Choroid plexus epithelial cell (primary cell): Measurements from ENCODE around the gene FAM168B.
"Not testable (repeated sequence)": the region's sequence is repeated elsewhere in the genome, so short reads cannot be mapped to it uniquely, and the experiment has no call there.

ENCODE experiments used
- DNase-seq: peaks from one replicate; pipeline ENCODE4 v3.0.0-alpha.2; 2010; ENCODE audit warnings: low read depth
- H3K4me3 ChIP-seq: 2 replicates; pipeline ENCODE4 v1.5.1; 2011; ENCODE audit warnings: low read depth, mild to moderate bottlenecking, control low read depth, low read length, moderate library complexity
- CTCF ChIP-seq: conservative IDR thresholded peaks from 2 replicates; pipeline ENCODE4 v1.5.1; 2011; ENCODE audit warnings: low read depth, mild to moderate bottlenecking, control low read depth, inconsistent platforms, low read length, moderate library complexity

FAM168B gene

GRCh38 chr2:131126436-131126835, 33.2 kb upstream of the FAM168B start:
- no peak overlapping the region for H3K4me3 ChIP-seq
- no peak for DNase-seq
- no peak for TF ChIP-seq CTCF

- no peak for TF ChIP-seq CTCF
- DNase-seq, result no peak
- H3K4me3 ChIP-seq, result no peak overlapping the region
Observed at GRCh38 chr2:131125195-131125757, 32.0 kb upstream of the FAM168B start.

GRCh38 chr2:131123192-131123591, 29.9 kb upstream of the FAM168B start:
- no peak for DNase-seq

GRCh38 chr2:131122496-131122895, 29.2 kb upstream of the FAM168B start:
- H3K4me3 ChIP-seq, result no peak overlapping the region
- DNase-seq, result no peak
- TF ChIP-seq CTCF, result no peak

More at GRCh38 chr2:131123192-131123591, 29.9 kb upstream of the FAM168B start:
- H3K4me3 ChIP-seq, result no peak overlapping the region
- TF ChIP-seq CTCF, result no peak

GRCh38 chr2:131121464-131121863, 28.2 kb upstream of the FAM168B start:
- TF ChIP-seq CTCF, result no peak
- H3K4me3 ChIP-seq, result no peak overlapping the region
- DNase-seq, result peak; percentile 36

GRCh38 chr2:131120815-131121317, 27.6 kb upstream of the FAM168B start:
- no peak overlapping the region for H3K4me3 ChIP-seq
- TF ChIP-seq CTCF, result no peak

GRCh38 chr2:131115752-131116151, 22.5 kb upstream of the FAM168B start:
- H3K4me3 ChIP-seq, result no peak overlapping the region
- TF ChIP-seq CTCF, result no peak
- DNase-seq, result no peak

More at GRCh38 chr2:131120815-131121317, 27.6 kb upstream of the FAM168B start:
- no peak for DNase-seq

GRCh38 chr2:131114950-131115349, 21.7 kb upstream of the FAM168B start:
- DNase-seq, H3K4me3 ChIP-seq: not testable (repeated sequence)
